ENCODE results near the gene SLC25A2. TPM values are rescaled to one million over a fixed set of nuclear protein-coding genes. Genes with fewer than 3 reads are reported as not detected.

The SLC25A2 gene
- total and polyA plus RNA-seq, 2 of the 13 experiments (the other 11 are each of a cell fraction or from before 2014, with no cell fraction given) = 0.13 TPM; not detected in 1

DNA sequence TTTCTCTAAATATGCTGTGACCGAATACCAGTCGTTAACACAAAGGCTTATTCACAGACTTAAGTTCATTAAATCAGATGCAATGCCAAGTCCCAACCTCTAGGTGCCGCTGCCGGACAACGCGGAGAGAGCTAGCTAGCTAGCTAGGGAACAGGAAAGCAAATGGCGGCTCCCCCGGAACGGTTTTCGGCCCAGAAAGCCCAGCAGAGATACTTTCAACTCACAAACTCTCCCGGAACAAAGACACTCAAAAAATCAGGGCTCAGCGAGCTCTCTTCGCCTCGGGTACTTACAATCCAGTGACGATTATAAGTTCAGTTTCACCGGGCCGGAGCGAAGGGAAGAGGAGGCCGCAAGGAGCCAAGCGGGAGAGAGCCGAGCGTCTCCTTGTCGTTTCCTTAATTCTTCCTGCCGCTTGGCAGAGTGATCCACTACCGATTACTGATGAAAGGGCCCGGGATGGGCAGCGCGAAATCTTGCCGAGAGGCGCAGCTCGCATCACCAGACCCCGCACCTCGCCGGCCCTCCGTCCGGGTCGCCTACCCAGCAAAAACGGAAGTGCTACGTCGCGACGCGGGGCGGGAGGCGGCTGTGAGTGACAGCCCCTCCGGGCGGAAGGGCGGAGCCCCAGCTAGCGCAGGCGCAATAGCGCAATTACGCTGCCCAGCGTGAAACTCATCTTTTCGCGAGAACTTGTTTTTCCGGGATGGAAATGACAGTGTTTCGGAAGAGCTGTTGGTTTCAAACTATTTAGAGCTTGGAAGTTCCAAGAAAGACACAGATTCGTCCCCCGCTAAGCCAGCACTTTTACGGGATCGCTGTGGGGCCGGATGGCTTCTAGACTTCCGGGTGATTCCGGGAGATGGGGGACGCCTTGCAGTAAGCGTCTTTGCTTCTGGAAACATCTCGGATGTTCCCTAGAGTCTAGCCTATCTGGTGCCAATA is 16.6 kb upstream of the SLC25A2 start, which contains the start of gene TAF7 (continued):
- TF ChIP-seq SP5 (CRISPR knock-in tag; IDR thresholded peaks at IDR 0.05; ENCODE audit: borderline replicate concordance, low read depth) (peak; percentile 65; the same call in 1 of the 2 replicates), ZNF207 (IDR thresholded peaks at IDR 0.05; ENCODE audit: borderline replicate concordance) (no peak), KAT8 (CRISPR knock-in tag; IDR thresholded peaks at IDR 0.05) (peak; percentile 94), ZFP41 (CRISPR knock-in tag; IDR thresholded peaks at IDR 0.05; ENCODE audit: borderline replicate concordance) (no peak), PHF21A (CRISPR knock-in tag; IDR thresholded peaks at IDR 0.05) (no peak), ZNF484 (CRISPR knock-in tag; IDR thresholded peaks at IDR 0.05; ENCODE audit: borderline replicate concordance, low read depth) (no peak), HIC2 (CRISPR knock-in tag; IDR thresholded peaks at IDR 0.05; ENCODE audit: low read depth) (peak; percentile 51; the same call in 1 of the 2 replicates), RBAK (CRISPR knock-in tag; IDR thresholded peaks at IDR 0.05) (no peak), TOE1 (CRISPR knock-in tag; IDR thresholded peaks at IDR 0.05) (no peak), ZNF652 (CRISPR knock-in tag; IDR thresholded peaks at IDR 0.05; ENCODE audit: borderline replicate concordance, low read depth) (no peak), PITX1 (CRISPR knock-in tag; IDR thresholded peaks at IDR 0.05) (0 out of 2 replicates have a peak, but pooled peaks have one; percentile 58), EEA1 (CRISPR knock-in tag; IDR thresholded peaks at IDR 0.05; ENCODE audit: borderline replicate concordance) (0 out of 2 replicates have a peak, but pooled peaks have one; percentile 93), SMC3 (IDR thresholded peaks at IDR 0.05; ENCODE audit: low read length) (no peak), ZNF34 (CRISPR knock-in tag; IDR thresholded peaks at IDR 0.05; ENCODE audit: borderline replicate concordance) (no peak), RXRA (CRISPR knock-in tag; IDR thresholded peaks at IDR 0.05) (peak; percentile 68), PRMT3 (CRISPR knock-in tag; IDR thresholded peaks at IDR 0.05; ENCODE audit: borderline replicate concordance, low read depth) (no peak), ZNF101 (CRISPR knock-in tag; IDR thresholded peaks at IDR 0.05; ENCODE audit: borderline replicate concordance, low read depth) (no peak), MTA3 (CRISPR knock-in tag; IDR thresholded peaks at IDR 0.05) (no peak), SP4 (CRISPR knock-in tag; IDR thresholded peaks at IDR 0.05) (peak; percentile 79; the same call in 1 of the 2 replicates), ELF1 (CRISPR knock-in tag; IDR thresholded peaks at IDR 0.05) (peak; percentile 95), ZNF543 (CRISPR knock-in tag; IDR thresholded peaks at IDR 0.05) (peak; percentile 80), ZNF776 (CRISPR knock-in tag; IDR thresholded peaks at IDR 0.05) (peak; percentile 68; the same call in 1 of the 2 replicates), CENPT (CRISPR knock-in tag; IDR thresholded peaks at IDR 0.05; ENCODE audit: low read depth) (no peak), ZNF558 (CRISPR knock-in tag; IDR thresholded peaks at IDR 0.05; ENCODE audit: borderline replicate concordance) (peak; percentile 78; the same call in 1 of the 2 replicates), ZNF556 (CRISPR knock-in tag; IDR thresholded peaks at IDR 0.05; ENCODE audit: borderline replicate concordance) (peak; percentile 74; the same call in 1 of the 2 replicates)
- TF ChIP-seq, protein P1, sequence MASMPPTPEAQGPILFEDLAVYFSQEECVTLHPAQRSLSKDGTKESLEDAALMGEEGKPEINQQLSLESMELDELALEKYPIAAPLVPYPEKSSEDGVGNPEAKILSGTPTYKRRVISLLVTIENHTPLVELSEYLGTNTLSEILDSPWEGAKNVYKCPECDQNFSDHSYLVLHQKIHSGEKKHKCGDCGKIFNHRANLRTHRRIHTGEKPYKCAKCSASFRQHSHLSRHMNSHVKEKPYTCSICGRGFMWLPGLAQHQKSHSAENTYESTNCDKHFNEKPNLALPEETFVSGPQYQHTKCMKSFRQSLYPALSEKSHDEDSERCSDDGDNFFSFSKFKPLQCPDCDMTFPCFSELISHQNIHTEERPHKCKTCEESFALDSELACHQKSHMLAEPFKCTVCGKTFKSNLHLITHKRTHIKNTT (CRISPR knock-in tag; IDR thresholded peaks at IDR 0.05) = no peak
- TF ChIP-seq, protein P2, sequence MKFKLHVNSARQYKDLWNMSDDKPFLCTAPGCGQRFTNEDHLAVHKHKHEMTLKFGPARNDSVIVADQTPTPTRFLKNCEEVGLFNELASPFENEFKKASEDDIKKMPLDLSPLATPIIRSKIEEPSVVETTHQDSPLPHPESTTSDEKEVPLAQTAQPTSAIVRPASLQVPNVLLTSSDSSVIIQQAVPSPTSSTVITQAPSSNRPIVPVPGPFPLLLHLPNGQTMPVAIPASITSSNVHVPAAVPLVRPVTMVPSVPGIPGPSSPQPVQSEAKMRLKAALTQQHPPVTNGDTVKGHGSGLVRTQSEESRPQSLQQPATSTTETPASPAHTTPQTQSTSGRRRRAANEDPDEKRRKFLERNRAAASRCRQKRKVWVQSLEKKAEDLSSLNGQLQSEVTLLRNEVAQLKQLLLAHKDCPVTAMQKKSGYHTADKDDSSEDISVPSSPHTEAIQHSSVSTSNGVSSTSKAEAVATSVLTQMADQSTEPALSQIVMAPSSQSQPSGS (CRISPR knock-in tag; IDR thresholded peaks at IDR 0.05) = no peak
